ENCODE measurements around the gene ANAPC10. TPM values are rescaled to one million over a fixed set of nuclear protein-coding genes. Genes with fewer than 3 reads are reported as not detected.

ANAPC10 gene
- total RNA-seq, 1 experiment from 2014 or later, result 27.2 TPM

DNA sequence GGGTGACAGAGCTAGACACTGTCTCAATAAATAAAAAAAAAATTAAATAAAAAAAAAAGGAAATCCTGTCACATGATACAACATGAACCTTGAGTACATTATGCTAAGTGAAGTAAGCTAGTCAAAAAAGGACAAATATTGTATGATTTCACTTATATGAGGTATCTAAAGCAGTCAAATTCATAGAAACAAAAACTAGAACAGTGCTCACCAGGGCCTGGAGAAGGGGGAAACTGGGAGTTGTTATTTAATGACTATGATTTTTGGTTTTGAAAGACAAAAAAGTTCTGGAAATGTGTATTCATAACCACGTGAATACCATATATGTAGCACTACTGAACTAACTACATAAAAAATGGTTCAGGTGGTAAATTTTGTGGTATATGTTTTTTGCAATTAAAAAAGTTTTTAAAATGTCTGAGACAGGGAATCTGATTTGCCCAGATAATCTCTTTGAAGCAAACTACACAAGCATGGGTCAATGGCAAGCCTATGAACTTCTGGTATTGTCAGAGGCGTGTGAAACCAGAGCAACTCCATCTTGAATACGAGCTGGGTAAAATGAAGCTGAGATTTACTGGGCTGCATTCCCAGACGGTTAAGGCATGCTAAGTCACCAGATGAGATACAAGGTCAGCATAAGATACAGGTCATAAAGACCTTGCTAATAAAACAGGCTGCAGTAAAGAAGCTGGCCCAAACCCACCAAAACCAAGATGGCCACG lies 42.3 kb downstream of the ANAPC10 start:
- no peak overlapping the region for H2AFZ ChIP-seq (ENCODE audit: low read depth, low read length, poor library complexity, severe bottlenecking)
- no peak overlapping the region for H3K4me2 ChIP-seq (ENCODE audit: low read length)
- peaks cover 16% of the 10 kb centered on the region for H3K79me2 ChIP-seq (ENCODE audit: insufficient read depth, low read length)
- H4K20me1 ChIP-seq (ENCODE audit: insufficient read depth), result peaks cover 4% of the 10 kb centered on the region; the same call in 1 of the 2 replicates
- no peak overlapping the region for H3K4me3 ChIP-seq (replicated peaks in 1 of 2; ENCODE audit: low read depth in 1 of 2, low read length in 2 of 2)
- ATAC-seq, result no peak
- H3K27ac ChIP-seq (ENCODE audit: low read depth, low read length), result no peak overlapping the region
- no peaks in the 10 kb centered on the region for H3K9me3 ChIP-seq (ENCODE audit: control insufficient read depth in 1 of 2, insufficient read depth in 1 of 2, low read depth in 1 of 2, low read length in 2 of 2)
- intact Hi-C loops (cut with micrococcal nuclease), result no loop called here
- TF ChIP-seq CEBPB (IDR thresholded peaks at IDR 0.05; ENCODE audit: low read depth), result no peak
- TF ChIP-seq, protein P1, sequence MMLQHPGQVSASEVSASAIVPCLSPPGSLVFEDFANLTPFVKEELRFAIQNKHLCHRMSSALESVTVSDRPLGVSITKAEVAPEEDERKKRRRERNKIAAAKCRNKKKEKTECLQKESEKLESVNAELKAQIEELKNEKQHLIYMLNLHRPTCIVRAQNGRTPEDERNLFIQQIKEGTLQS (IDR thresholded peaks at IDR 0.05), result no peak
- no peak for TF ChIP-seq TCF7L2 (IDR thresholded peaks at IDR 0.05; ENCODE audit: borderline replicate concordance, extremely low read depth, insufficient read depth, insufficient read length)
- no peak for TF ChIP-seq CBX3 (IDR thresholded peaks at IDR 0.05; ENCODE audit: low read depth)
- TF ChIP-seq EZH2 (IDR thresholded peaks at IDR 0.05), result no peak
- TF ChIP-seq, protein P2, sequence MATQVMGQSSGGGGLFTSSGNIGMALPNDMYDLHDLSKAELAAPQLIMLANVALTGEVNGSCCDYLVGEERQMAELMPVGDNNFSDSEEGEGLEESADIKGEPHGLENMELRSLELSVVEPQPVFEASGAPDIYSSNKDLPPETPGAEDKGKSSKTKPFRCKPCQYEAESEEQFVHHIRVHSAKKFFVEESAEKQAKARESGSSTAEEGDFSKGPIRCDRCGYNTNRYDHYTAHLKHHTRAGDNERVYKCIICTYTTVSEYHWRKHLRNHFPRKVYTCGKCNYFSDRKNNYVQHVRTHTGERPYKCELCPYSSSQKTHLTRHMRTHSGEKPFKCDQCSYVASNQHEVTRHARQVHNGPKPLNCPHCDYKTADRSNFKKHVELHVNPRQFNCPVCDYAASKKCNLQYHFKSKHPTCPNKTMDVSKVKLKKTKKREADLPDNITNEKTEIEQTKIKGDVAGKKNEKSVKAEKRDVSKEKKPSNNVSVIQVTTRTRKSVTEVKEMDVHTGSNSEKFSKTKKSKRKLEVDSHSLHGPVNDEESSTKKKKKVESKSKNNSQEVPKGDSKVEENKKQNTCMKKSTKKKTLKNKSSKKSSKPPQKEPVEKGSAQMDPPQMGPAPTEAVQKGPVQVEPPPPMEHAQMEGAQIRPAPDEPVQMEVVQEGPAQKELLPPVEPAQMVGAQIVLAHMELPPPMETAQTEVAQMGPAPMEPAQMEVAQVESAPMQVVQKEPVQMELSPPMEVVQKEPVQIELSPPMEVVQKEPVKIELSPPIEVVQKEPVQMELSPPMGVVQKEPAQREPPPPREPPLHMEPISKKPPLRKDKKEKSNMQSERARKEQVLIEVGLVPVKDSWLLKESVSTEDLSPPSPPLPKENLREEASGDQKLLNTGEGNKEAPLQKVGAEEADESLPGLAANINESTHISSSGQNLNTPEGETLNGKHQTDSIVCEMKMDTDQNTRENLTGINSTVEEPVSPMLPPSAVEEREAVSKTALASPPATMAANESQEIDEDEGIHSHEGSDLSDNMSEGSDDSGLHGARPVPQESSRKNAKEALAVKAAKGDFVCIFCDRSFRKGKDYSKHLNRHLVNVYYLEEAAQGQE (IDR thresholded peaks at IDR 0.05; ENCODE audit: low read depth), result no peak
- no peak for TF ChIP-seq JUND (IDR thresholded peaks at IDR 0.05)
- no peak for TF ChIP-seq ZNF274 (IDR thresholded peaks at IDR 0.05; ENCODE audit: low read depth, low read length)
- TF ChIP-seq YY1 (IDR thresholded peaks at IDR 0.05; ENCODE audit: extremely low read depth, insufficient replicate concordance, low read depth, low read length), result no peak
- TF ChIP-seq, protein P3, sequence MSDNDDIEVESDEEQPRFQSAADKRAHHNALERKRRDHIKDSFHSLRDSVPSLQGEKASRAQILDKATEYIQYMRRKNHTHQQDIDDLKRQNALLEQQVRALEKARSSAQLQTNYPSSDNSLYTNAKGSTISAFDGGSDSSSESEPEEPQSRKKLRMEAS (IDR thresholded peaks at IDR 0.05), result no peak
- ChIA-PET CTCF (no interaction called here), POLR2A (no interaction called here), RAD21 (ENCODE audit: low non-redundant PET in 1 of 2, low total read pairs in 2 of 2, uncharacterized antibody in 2 of 2, unreplicated experiment in 2 of 2) (no interaction called here)
- H3K4me1 ChIP-seq (ENCODE audit: control insufficient read depth in 1 of 2, insufficient read depth in 2 of 2, low read length in 2 of 2), result no peaks in the 10 kb centered on the region
- BruUV-seq (replicated peaks), result no TSS peak
- H3K27me3 ChIP-seq (ENCODE audit: insufficient read depth, low read length), result no peaks in the 10 kb centered on the region
- no peaks in the 10 kb centered on the region for H3K36me3 ChIP-seq (ENCODE audit: control insufficient read depth in 1 of 2, insufficient read depth in 2 of 2, low read length in 2 of 2)
- no peaks in the 10 kb centered on the region for H3K9me2 ChIP-seq (ENCODE audit: insufficient read depth)
- no peak for DNase-seq (ENCODE audit: low read depth, low spot score)
- no peak overlapping the region for H3K9ac ChIP-seq (ENCODE audit: low read length)

Measured in HCT116 (cell line).